Sigmoid colon (tissue), 4 donors: ENCODE data around the gene TBC1D16.

Source experiments
- CTCF ChIP-seq, 4 experiments: fragments of 450-650 bp in 3 of 4; fragments of 200-600 bp in 1 of 4; IDR thresholded peaks; one replicate each; pipeline ENCODE4 v1.5.1; 2016 to 2019; ENCODE audit warnings: antibody characterized with exemption in 4 of 4, mild to moderate bottlenecking in 3 of 4, moderate library complexity in 2 of 4
- EP300 ChIP-seq, 4 donors: sonication (generic); formaldehyde crosslinking; IDR thresholded peaks; one replicate each; pipeline ENCODE4 v1.6.1; 2017; ENCODE audit warnings: antibody characterized with exemption in 4 of 4
- POLR2AphosphoS5 ChIP-seq, 4 donors: sonication (generic); formaldehyde crosslinking; IDR thresholded peaks; one replicate each; pipeline ENCODE4 v1.6.1; 2017; ENCODE audit warnings: antibody characterized with exemption in 4 of 4

DNA sequence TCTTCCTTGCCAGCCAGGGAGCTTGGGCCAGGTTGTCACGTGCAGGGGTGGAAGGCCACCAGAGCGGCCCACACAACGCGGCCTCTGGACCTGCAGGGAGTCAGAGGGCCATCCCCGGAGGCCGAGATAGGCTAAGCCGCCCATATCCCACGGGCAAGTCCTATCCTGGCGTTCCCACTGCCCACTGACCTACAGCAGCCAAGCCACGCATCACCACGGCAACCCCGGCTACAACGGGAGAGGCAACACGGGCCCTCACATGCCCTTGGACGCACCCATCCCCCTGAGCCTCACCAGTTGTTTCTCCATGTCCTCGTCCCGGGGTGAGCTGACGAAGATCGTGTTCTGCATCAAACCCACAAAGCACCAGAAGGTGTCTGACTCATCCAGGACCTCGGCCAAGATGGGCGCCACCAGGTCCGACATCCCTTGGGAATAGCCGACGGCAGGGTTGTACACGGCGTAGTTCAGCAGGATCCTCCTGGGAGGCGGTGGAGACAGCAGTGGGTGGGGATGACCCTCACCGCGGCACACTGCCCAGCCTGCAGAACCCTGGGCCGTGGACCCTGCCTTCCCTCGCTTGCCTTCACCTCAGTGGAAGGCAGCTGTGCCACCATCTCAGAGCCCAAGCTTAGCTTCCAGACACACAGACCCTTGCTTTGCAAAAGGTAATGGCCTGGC lies 88.2 kb downstream of the TBC1D16 start:
- TF ChIP-seq CTCF (IDR thresholded peaks at IDR 0.05): no peak
- no peak for TF ChIP-seq POLR2AphosphoS5 (IDR thresholded peaks at IDR 0.05)
- no peak for TF ChIP-seq EP300 (IDR thresholded peaks at IDR 0.05)
